ENCODE data around the gene GLS2. TPM values are rescaled to one million over a fixed set of nuclear protein-coding genes. Genes with fewer than 3 reads are reported as not detected.
A peak's percentile ranks its signal among the peaks of the same experiment; 100 is the strongest.

Gene GLS2
- total and polyA plus RNA-seq, 10 of the 15 experiments (the other 5 are each of a cell fraction or from before 2014, with no cell fraction given): 0.64 to 6.4 (median 3.3) TPM

DNA sequence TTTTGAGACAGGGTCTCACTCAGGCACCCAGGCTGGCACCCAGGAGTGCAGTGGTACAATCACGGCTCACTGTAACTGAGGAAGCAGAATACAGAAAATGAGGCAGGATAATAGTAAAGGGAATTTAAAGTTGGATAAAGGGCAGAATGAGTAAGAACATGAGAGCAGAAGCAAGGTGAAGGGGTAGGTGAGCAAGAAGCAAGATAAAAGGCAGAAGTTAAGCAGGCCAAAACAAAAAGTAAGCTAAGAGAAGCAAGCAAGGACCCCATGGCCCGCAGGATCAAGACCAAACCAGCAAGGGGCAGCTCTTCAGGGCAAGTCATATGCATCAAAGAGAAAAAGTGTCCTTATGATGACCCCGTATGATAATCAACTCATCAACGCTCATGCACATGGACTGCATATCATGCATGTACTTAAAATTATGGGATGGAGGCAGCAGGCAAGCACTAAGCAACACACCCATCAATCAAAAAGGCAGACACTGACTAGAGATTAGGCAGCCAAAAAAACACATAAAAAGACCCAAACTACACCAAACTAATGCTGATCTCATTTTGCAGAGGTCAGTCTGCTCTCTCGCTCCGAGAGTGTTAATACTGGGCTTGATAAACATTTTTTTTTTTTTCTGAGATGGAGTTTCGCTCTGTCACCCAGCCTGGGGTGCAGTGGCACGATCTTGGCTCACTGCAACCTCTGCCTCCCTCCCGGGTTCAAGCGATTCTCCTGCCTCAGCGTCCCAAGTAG is 50.4 kb downstream of the GLS2 start:
- H4K20me1 ChIP-seq (ENCODE audit: control insufficient read depth, insufficient read depth): no peaks in the 10 kb centered on the region
- CTCF ChIA-PET: interaction anchor here (0.7 to 2.4 kb wide), 3 partner anchors 14 to 75 kb away, joined by 3 to 9 read pairs (median 3); partner anchors contain the start of gene APOF

GRCh38 chr12:56434828-56435227 is 53.1 kb downstream of the GLS2 start:
- DNase-seq (ENCODE audit: low read depth, low spot score): no peak
- no peak overlapping the region for H2AFZ ChIP-seq (ENCODE audit: control insufficient read depth, low read depth, low read length)
- no peaks in the 10 kb centered on the region for H4K20me1 ChIP-seq (ENCODE audit: control insufficient read depth, insufficient read depth)
- POLR2A ChIA-PET: no interaction called here
- H3K4me2 ChIP-seq (ENCODE audit: control insufficient read depth, insufficient read depth): no peak overlapping the region
- RAD21 ChIA-PET (ENCODE audit: unreplicated experiment): no interaction called here
- no peaks in the 10 kb centered on the region for H3K9me3 ChIP-seq (replicated peaks; ENCODE audit: control insufficient read depth, insufficient read depth, low read length)
- CTCF ChIA-PET: interaction anchor here (0.8 to 1.3 kb wide), 2 partner anchors 9 to 29 kb away, joined by 3 to 5 read pairs; no protein-coding TSS in a partner anchor
- no peak overlapping the region for H3K9ac ChIP-seq (ENCODE audit: control insufficient read depth, insufficient read depth, low read length)
- no peaks in the 10 kb centered on the region for H3K27me3 ChIP-seq (replicated peaks in 1 of 2; ENCODE audit: control insufficient read depth in 2 of 2, insufficient read depth in 2 of 2, low read length in 1 of 2)
- over 99% methylated on average over 6 of the region's 6 CpGs for WGBS (ENCODE audit: insufficient coverage, insufficient replicate concordance, low lambda C conversion rate, missing lambda C conversion rate)
- SMC1A ChIA-PET (ENCODE audit: uncharacterized antibody, unreplicated experiment): no interaction called here
- no peaks in the 10 kb centered on the region for H3K4me1 ChIP-seq (ENCODE audit: control insufficient read depth, insufficient read depth, low read length)
- intact Hi-C loops (cut with micrococcal nuclease; ENCODE audit: unreplicated experiment) (no loop called here), in situ Hi-C loops (cut with MboI) (no loop called here)
- H3K79me2 ChIP-seq (ENCODE audit: control insufficient read depth, insufficient read depth, low read length): peaks cover 6% of the 10 kb centered on the region
- BruUV-seq (replicated peaks): no TSS peak
- no peak for ATAC-seq
- FAIRE-seq: no peak
- no peak overlapping the region for H3K27ac ChIP-seq (ENCODE audit: control insufficient read depth, insufficient read depth)
- no peak overlapping the region for H3K4me3 ChIP-seq
- H3K36me3 ChIP-seq (ENCODE audit: control insufficient read depth in 2 of 2, insufficient read depth in 2 of 2, low read length in 1 of 2): peaks cover 12 to 13% of the 10 kb centered on the region in 2 experiments; a peak in 3 of 4 replicates
- TF ChIP-seq SMC3 (IDR thresholded peaks at IDR 0.05; ENCODE audit: borderline replicate concordance, low read length): no peak
- no peak for TF ChIP-seq NFIC (IDR thresholded peaks at IDR 0.05; ENCODE audit: low read depth, low read length)
- no peak for TF ChIP-seq ZNF274 (IDR thresholded peaks at IDR 0.05; ENCODE audit: insufficient read depth, insufficient read length)
- no peak for TF ChIP-seq MYB (IDR thresholded peaks at IDR 0.05; ENCODE audit: borderline replicate concordance, low read depth, low read length)
- TF ChIP-seq ZNF24 (IDR thresholded peaks at IDR 0.05): no peak
- TF ChIP-seq CEBPB (IDR thresholded peaks at IDR 0.05; ENCODE audit: borderline replicate concordance in 1 of 2, low read depth in 2 of 2, low read length in 2 of 2): no peak
- TF ChIP-seq, protein P1, sequence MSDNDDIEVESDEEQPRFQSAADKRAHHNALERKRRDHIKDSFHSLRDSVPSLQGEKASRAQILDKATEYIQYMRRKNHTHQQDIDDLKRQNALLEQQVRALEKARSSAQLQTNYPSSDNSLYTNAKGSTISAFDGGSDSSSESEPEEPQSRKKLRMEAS (IDR thresholded peaks at IDR 0.05; ENCODE audit: low read depth, low read length): no peak
- no peak for TF ChIP-seq ZZZ3 (IDR thresholded peaks at IDR 0.05; ENCODE audit: control insufficient read depth, insufficient read length, low read depth)
- no peak for TF ChIP-seq YBX1 (IDR thresholded peaks at IDR 0.05)
- TF ChIP-seq ESRRA (IDR thresholded peaks at IDR 0.05; ENCODE audit: low read length): no peak
- TF ChIP-seq NR2C1 (IDR thresholded peaks at IDR 0.05): no peak

More for the DNA sequence above, 50.4 kb downstream of the GLS2 start:
- in situ Hi-C loops (cut with MboI) (no loop called here), intact Hi-C loops (cut with micrococcal nuclease; ENCODE audit: unreplicated experiment) (no loop called here)
- ATAC-seq (no peak), DNase-seq (ENCODE audit: low read depth, low spot score) (no peak), FAIRE-seq (no peak)
- no peak overlapping the region for H3K9ac ChIP-seq (ENCODE audit: control insufficient read depth, insufficient read depth, low read length)
- H3K27me3 ChIP-seq (replicated peaks in 1 of 2; ENCODE audit: control insufficient read depth in 2 of 2, insufficient read depth in 2 of 2, low read length in 1 of 2): no peaks in the 10 kb centered on the region
- peaks cover 8% of the 10 kb centered on the region for H3K79me2 ChIP-seq (ENCODE audit: control insufficient read depth, insufficient read depth, low read length)
- H3K9me3 ChIP-seq (replicated peaks; ENCODE audit: control insufficient read depth, insufficient read depth, low read length): no peaks in the 10 kb centered on the region; the same call in 2 of the 3 replicates
- peaks cover 6 to 10% of the 10 kb centered on the region in 2 experiments; a peak in 3 of 4 replicates for H3K36me3 ChIP-seq (ENCODE audit: control insufficient read depth in 2 of 2, insufficient read depth in 2 of 2, low read length in 1 of 2)
- no peak overlapping the region for H2AFZ ChIP-seq (ENCODE audit: control insufficient read depth, low read depth, low read length)
- no TSS peak for BruUV-seq (replicated peaks)
- H3K4me3 ChIP-seq: no peak overlapping the region
- 88% methylated on average over 11 of the region's 11 CpGs for WGBS (ENCODE audit: insufficient coverage, insufficient replicate concordance, low lambda C conversion rate, missing lambda C conversion rate)
- POLR2A ChIA-PET: interaction anchor here (0.7 kb wide), 1 partner anchor 221 kb away, joined by 3 read pairs; no protein-coding TSS in a partner anchor
- no peak overlapping the region for H3K27ac ChIP-seq (ENCODE audit: control insufficient read depth, insufficient read depth)
- SMC1A ChIA-PET (ENCODE audit: uncharacterized antibody, unreplicated experiment): interaction anchor here (0.7 to 1.1 kb wide), 3 partner anchors 12 to 236 kb away, joined by 3 read pairs; partner anchors contain the start of gene STAT2
- no peak for TF ChIP-seq GATAD2B (conservative IDR thresholded peaks at IDR 0.05; ENCODE audit: low read depth)
- TF ChIP-seq PAX5 (IDR thresholded peaks at IDR 0.05; ENCODE audit: borderline replicate concordance, low read depth, low read length): no peak
- TF ChIP-seq ZNF24 (IDR thresholded peaks at IDR 0.05): no peak
- TF ChIP-seq, protein P2, sequence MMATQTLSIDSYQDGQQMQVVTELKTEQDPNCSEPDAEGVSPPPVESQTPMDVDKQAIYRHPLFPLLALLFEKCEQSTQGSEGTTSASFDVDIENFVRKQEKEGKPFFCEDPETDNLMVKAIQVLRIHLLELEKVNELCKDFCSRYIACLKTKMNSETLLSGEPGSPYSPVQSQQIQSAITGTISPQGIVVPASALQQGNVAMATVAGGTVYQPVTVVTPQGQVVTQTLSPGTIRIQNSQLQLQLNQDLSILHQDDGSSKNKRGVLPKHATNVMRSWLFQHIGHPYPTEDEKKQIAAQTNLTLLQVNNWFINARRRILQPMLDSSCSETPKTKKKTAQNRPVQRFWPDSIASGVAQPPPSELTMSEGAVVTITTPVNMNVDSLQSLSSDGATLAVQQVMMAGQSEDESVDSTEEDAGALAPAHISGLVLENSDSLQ (IDR thresholded peaks at IDR 0.05): peak; percentile 36; the same call in 1 of the 2 replicates
- TF ChIP-seq FOXM1 (IDR thresholded peaks at IDR 0.05; ENCODE audit: low read depth, low read length): no peak
- no peak overlapping the region for H3K4me2 ChIP-seq (ENCODE audit: control insufficient read depth, insufficient read depth)
- RAD21 ChIA-PET (ENCODE audit: unreplicated experiment): no interaction called here
- H3K4me1 ChIP-seq (ENCODE audit: control insufficient read depth, insufficient read depth, low read length): no peaks in the 10 kb centered on the region

All from GM12878 (cell line).